22Rv1 (cell line): Measurements from ENCODE around the gene MMP14.
"Not testable (repeated sequence)": the region's sequence is repeated elsewhere in the genome, so short reads cannot be mapped to it uniquely, and the experiment has no call there.

ENCODE experiments used
- H3K27ac ChIP-seq: fragments of 450-650 bp; 2 replicates; pipeline ENCODE4 v1.5.1; 2017
- ZFX ChIP-seq: fragments of 450-650 bp; IDR thresholded peaks from 2 replicates; pipeline ENCODE4 v1.6.1; 2017; ENCODE audit warnings: antibody characterized with exemption, borderline replicate concordance
- TF ChIP-seq, protein P1 (sequence below): fragments of 450-650 bp; IDR thresholded peaks from 2 replicates; pipeline ENCODE4 v1.5.1; 2017; ENCODE audit warnings: mild to moderate bottlenecking

MMP14 gene

DNA sequence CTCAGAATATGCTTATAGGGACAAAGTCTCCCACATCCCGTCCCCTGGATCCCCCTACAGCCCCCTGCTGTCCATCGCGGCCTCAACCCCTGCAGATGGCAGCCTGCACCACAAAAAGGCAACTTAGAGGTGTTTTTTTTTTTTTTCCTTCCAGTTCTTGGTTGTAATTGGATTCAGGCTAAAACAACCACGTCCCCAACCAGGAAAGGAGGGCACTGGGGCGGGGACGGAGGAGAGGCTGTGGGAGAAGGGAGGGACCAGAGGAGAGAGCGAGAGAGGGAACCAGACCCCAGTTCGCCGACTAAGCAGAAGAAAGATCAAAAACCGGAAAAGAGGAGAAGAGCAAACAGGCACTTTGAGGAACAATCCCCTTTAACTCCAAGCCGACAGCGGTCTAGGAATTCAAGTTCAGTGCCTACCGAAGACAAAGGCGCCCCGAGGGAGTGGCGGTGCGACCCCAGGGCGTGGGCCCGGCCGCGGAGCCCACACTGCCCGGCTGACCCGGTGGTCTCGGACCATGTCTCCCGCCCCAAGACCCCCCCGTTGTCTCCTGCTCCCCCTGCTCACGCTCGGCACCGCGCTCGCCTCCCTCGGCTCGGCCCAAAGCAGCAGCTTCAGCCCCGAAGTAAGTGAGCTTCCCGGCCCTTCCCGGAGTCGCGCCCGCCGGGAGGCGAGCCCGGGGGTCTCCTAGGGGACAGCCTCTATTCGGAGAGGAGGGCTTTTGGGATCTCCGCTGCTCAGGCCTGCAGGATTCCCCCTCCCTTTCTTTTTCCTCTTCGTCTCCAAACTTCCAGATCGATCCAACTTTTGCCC, at the start of gene MMP14:
TSS of gene MMP14 (plus strand) at position 285 of the 813 bp plus-strand sequence. CDS start at position 518, 233 bp downstream.
- no peak within 1 kb of the TSS; the same call in 1 of the 2 replicates for H3K27ac ChIP-seq

DNA sequence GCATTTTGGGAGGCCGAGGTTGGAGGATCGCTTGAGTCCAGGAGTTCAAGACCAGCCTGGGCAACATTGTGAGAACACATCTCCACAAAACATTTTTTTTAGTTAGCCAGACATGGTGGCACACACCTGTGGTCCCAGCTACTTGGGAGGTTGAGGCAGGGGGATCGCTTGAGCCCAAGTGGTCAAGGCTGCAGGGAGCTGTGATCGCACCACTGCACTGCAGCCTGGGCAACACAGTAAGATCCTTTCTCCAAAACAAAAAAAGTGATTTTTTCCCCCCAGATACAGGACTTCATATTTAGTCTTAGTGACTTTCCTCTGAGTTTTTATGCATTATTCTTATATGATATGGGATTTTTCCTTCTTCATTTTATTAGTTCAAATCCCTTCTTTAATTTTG, 49.7 kb upstream of the MMP14 start:
- TF ChIP-seq ZFX: no peak
- no peak overlapping the region for H3K27ac ChIP-seq

More for the DNA sequence above, at the start of gene MMP14:
- TF ChIP-seq, protein P1, sequence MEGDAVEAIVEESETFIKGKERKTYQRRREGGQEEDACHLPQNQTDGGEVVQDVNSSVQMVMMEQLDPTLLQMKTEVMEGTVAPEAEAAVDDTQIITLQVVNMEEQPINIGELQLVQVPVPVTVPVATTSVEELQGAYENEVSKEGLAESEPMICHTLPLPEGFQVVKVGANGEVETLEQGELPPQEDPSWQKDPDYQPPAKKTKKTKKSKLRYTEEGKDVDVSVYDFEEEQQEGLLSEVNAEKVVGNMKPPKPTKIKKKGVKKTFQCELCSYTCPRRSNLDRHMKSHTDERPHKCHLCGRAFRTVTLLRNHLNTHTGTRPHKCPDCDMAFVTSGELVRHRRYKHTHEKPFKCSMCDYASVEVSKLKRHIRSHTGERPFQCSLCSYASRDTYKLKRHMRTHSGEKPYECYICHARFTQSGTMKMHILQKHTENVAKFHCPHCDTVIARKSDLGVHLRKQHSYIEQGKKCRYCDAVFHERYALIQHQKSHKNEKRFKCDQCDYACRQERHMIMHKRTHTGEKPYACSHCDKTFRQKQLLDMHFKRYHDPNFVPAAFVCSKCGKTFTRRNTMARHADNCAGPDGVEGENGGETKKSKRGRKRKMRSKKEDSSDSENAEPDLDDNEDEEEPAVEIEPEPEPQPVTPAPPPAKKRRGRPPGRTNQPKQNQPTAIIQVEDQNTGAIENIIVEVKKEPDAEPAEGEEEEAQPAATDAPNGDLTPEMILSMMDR: no peak
- TF ChIP-seq ZFX: no peak

DNA sequence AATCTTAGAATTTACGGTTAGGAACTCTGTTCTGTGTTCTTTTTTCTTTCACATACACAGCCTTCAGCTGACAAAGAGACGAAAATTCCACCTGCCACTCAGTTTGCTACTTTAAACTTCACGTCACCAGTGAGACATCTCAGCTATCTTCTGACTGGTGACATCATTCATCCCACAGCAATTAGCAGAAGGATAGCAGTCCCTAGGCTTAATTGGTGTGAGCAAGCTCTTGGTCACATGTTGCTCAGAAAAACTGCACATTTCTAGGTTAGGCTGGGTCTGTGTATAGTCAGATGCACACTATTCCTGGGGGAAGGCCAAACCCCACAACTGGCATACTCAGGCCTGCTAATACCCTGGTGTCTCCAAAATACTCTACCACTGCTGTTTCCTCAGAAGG, 45.1 kb upstream of the MMP14 start:
- H3K27ac ChIP-seq: no peak overlapping the region
- TF ChIP-seq, protein P1: no peak
- TF ChIP-seq ZFX: no peak

DNA sequence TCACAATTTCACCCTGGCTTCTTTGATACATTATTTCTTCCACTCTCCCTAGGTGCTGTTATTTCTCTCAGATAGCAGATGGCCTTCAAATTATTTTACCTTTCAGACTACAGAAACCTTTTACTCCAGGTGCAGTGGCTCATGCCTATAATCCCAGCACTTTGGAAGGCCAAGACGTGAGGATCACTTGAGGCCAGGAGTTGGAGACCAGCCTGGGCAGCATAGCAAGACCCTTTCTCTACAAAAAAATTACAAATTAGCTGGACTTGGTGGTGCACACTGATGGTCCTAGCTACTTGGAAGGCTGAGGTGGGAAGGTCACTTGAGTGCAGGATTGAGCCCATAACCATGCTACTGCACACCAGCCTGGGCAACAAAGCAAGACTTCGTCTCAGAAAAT, 44.2 kb upstream of the MMP14 start:
- H3K27ac ChIP-seq: no peak overlapping the region
- TF ChIP-seq ZFX: no peak
- TF ChIP-seq, protein P1: no peak

DNA sequence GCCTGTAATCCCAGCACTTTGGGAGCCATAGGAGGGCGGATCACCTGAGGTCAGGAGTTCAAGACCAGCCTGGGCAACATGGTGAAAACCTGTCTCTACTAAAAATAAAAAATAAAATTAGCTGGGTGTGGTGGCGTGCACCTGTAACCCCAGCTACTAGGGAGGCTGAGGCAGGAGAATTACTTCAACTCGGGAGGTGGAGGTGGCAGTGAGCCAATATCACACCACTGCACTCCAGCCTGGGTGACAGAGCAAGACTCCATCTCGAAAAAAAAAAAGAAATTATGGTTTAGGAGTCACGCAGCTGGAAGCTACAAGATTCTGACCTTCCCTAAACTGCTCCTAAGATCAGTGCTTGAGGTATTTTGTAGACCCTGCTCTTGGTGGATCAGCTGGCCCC, 42.8 kb upstream of the MMP14 start:
- H3K27ac ChIP-seq: not testable (repeated sequence)

DNA sequence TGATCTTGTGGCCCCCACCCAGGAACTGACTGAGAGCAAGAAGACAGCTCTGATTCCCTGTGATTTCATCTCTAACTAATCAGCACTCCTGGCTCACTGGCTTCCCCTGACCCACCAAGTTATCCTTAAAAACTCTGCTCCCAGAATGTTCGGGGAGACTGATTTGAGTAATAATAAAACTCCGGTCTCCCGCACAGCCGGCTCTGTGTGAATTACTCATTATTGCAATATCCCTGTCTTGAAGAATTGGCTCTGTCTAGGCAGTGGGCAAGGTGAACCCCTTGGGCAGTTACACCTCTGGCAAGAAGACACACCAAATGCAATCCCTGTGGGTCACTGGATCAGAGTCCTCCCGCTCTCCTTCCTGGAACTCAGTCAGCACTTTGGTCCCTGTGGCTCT, 42.4 kb upstream of the MMP14 start:
- H3K27ac ChIP-seq: no peak overlapping the region
- no peak for TF ChIP-seq ZFX

DNA sequence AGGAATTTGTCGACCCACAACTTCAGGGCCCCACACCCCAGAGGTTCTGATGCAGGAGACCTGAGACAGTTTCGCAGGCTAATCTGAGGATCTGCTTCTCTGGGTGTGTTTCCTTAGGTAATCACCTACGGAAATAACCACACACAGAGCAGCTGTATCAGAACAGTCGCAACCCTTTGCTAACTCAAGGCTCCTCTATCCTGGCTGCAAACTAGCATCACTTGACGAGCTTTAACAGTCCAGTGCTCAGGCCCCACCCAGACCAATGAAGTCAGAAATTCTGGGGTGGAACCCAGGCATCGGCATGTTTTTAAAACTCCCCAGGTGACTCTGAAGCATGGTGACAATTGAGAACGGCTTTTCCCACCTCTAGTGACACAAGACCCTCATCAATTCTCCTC, 41.8 kb upstream of the MMP14 start:
- TF ChIP-seq, protein P1: no peak
- TF ChIP-seq ZFX: no peak
- H3K27ac ChIP-seq: no peak overlapping the region

DNA sequence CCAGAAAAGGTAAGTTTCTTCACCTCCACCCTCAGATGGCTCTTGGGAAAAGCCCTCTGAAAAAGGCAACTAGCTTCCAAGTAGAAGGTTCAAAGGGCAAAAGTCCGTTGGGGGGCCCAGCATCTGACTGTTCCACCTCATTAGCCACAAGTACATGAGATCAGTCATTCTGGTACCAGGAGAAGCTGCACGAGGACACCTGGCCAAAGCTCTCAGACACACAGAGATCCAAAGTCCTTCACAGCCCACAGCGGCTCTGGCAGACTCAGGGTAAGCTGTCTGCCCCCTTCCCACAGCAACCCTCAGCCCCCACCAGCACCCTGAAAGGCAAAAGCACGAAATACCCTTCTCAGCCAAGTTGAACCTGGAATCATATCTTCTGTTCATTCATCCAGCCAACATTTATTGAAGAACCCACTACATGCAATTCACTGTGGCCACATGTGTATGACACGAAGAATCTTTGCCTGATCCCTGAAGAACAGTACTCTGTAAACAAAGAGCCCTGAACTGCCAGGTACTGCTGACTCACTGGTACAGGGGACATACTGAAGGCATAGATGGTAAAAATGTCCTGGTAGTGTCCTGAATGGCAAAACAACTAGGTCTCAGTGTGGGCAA, 40.2 kb upstream of the MMP14 start:
- H3K27ac ChIP-seq: no peak overlapping the region
- TF ChIP-seq ZFX: no peak
- TF ChIP-seq, protein P1: no peak
